Measurements from ENCODE around the gene PLA1A.

GRCh38 chr3:119585208-119585607 lies 12.5 kb upstream of the PLA1A start:
- TF ChIP-seq, protein P1, sequence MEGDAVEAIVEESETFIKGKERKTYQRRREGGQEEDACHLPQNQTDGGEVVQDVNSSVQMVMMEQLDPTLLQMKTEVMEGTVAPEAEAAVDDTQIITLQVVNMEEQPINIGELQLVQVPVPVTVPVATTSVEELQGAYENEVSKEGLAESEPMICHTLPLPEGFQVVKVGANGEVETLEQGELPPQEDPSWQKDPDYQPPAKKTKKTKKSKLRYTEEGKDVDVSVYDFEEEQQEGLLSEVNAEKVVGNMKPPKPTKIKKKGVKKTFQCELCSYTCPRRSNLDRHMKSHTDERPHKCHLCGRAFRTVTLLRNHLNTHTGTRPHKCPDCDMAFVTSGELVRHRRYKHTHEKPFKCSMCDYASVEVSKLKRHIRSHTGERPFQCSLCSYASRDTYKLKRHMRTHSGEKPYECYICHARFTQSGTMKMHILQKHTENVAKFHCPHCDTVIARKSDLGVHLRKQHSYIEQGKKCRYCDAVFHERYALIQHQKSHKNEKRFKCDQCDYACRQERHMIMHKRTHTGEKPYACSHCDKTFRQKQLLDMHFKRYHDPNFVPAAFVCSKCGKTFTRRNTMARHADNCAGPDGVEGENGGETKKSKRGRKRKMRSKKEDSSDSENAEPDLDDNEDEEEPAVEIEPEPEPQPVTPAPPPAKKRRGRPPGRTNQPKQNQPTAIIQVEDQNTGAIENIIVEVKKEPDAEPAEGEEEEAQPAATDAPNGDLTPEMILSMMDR (IDR thresholded peaks at IDR 0.05): no peak
- TF ChIP-seq POLR2A (IDR thresholded peaks at IDR 0.05): no peak
